Measurements from ENCODE around the gene MYH7. TPM values are rescaled to one million over a fixed set of nuclear protein-coding genes. Genes with fewer than 3 reads are reported as not detected.

MYH7 gene
- total and polyA plus RNA-seq, 2 of the 4 experiments (the other 2 are of a cell fraction): not detected

GRCh38 chr14:23386999-23387398 is 48.5 kb downstream of the MYH7 start:
- H3K4ac ChIP-seq (ENCODE audit: low read depth, low read length): no peak overlapping the region
- H3K27me3 ChIP-seq (ENCODE audit: control insufficient read depth, insufficient read depth, low read length): peaks cover 40% of the 10 kb centered on the region
- H4K5ac ChIP-seq (ENCODE audit: low read depth, low read length): no peak overlapping the region
- H3K9ac ChIP-seq (ENCODE audit: low read depth, low read length): no peak overlapping the region
- no peaks in the 10 kb centered on the region for H3K79me1 ChIP-seq (ENCODE audit: low read depth in 1 of 2, low read length in 2 of 2)
- no peaks in the 10 kb centered on the region for H3K9me1 ChIP-seq (ENCODE audit: insufficient read depth, low read length)
- H2AK9ac ChIP-seq (replicated peaks; ENCODE audit: low read depth, low read length, poor library complexity): no peak overlapping the region
- ChIA-PET POLR2A (ENCODE audit: unreplicated experiment) (no interaction called here), CTCF (interaction anchor here (1.2 kb wide), 1 partner anchor 8 kb away, joined by 3 read pairs; no protein-coding TSS in a partner anchor)
- TF ChIP-seq MXI1 (IDR thresholded peaks at IDR 0.05; ENCODE audit: borderline replicate concordance, low read depth, low read length): no peak
- TF ChIP-seq SMC3 (IDR thresholded peaks at IDR 0.05; ENCODE audit: low read depth, low read length): no peak
- no peak for TF ChIP-seq ELK1 (IDR thresholded peaks at IDR 0.05; ENCODE audit: borderline replicate concordance, low read depth, low read length)
- TF ChIP-seq FOS (IDR thresholded peaks at IDR 0.05; ENCODE audit: low read depth, low read length): no peak
- TF ChIP-seq MAFK (IDR thresholded peaks at IDR 0.05; ENCODE audit: low read depth, low read length): no peak
- TF ChIP-seq CEBPB (IDR thresholded peaks at IDR 0.05; ENCODE audit: low read depth, low read length): no peak
- no peak for TF ChIP-seq RFX5 (IDR thresholded peaks at IDR 0.05; ENCODE audit: low read depth, low read length)
- no peak for TF ChIP-seq RCOR1 (IDR thresholded peaks at IDR 0.05; ENCODE audit: insufficient replicate concordance, low read length)
- no peak for TF ChIP-seq USF2 (IDR thresholded peaks at IDR 0.05; ENCODE audit: low read depth, low read length)
- TF ChIP-seq RAD21 (IDR thresholded peaks at IDR 0.05; ENCODE audit: low read length): no peak
- no peak for TF ChIP-seq CHD1 (IDR thresholded peaks at IDR 0.05; ENCODE audit: low read depth, low read length)
- dilution Hi-C loops (cut with HindIII; ENCODE audit: low sequenced_read_pairs, unreplicated experiment): no loop called here
- H2BK5ac ChIP-seq (ENCODE audit: low read depth, low read length, poor library complexity, severe bottlenecking): no peak overlapping the region
- ATAC-seq (ENCODE audit: low read depth) (no peak), DNase-seq (no peak)
- WGBS, 2 experiments (ENCODE audit: extremely low coverage in 2 of 2, insufficient read length in 1 of 2): no CpG with 5 or more reads among the region's 1 CpG
- H2BK15ac ChIP-seq (ENCODE audit: low read depth, low read length): no peak overlapping the region
- in situ Hi-C loops (cut with MboI; ENCODE audit: low sequenced_read_pairs): no loop called here
- no peak overlapping the region for H2AK5ac ChIP-seq (ENCODE audit: low read depth, low read length)
- no peak overlapping the region for H3K27ac ChIP-seq (ENCODE audit: insufficient read depth, low read length)
- H3K14ac ChIP-seq (replicated peaks; ENCODE audit: low read depth, low read length): no peak overlapping the region
- H4K91ac ChIP-seq (ENCODE audit: insufficient read depth, low read depth, low read length): no peak overlapping the region
- no peak overlapping the region for H2BK20ac ChIP-seq (ENCODE audit: low read depth, low read length)
- H3K4me1 ChIP-seq (ENCODE audit: control insufficient read depth, insufficient read depth, low read length): no peaks in the 10 kb centered on the region
- BruUV-seq (replicated peaks): no TSS peak
- no peak overlapping the region for H3K23ac ChIP-seq (ENCODE audit: low read depth, low read length)
- H3K36me3 ChIP-seq (ENCODE audit: control insufficient read depth, insufficient read depth, low read length): no peaks in the 10 kb centered on the region
- intact Hi-C loops (cut with micrococcal nuclease): no loop called here
- no peak overlapping the region for H4K8ac ChIP-seq (ENCODE audit: low read depth in 2 of 2, low read length in 2 of 2)
- no peak overlapping the region for H2BK120ac ChIP-seq (ENCODE audit: low read depth, low read length)
- no peak overlapping the region for H3K4me2 ChIP-seq (ENCODE audit: low read depth, low read length)
- no peak overlapping the region for H2AFZ ChIP-seq (replicated peaks; ENCODE audit: low read length, poor library complexity)
- H3K9me3 ChIP-seq (ENCODE audit: control insufficient read depth, insufficient read depth, low read length): no peaks in the 10 kb centered on the region
- no peaks in the 10 kb centered on the region for H4K20me1 ChIP-seq (ENCODE audit: insufficient read depth, low read length)
- H3K56ac ChIP-seq (ENCODE audit: extremely low read depth, insufficient read depth, low read length): no peak overlapping the region
- H3K4me3 ChIP-seq (ENCODE audit: insufficient read depth, low read depth, low read length): no peak overlapping the region
- no peak overlapping the region for H3K18ac ChIP-seq (ENCODE audit: low read depth, low read length)
